PFSK-1 (cell line): ENCODE data around the gene ADPRHL1.

ENCODE experiments used
- POLR2AphosphoS5 ChIP-seq: IDR thresholded peaks from 2 replicates; pipeline ENCODE4 v1.6.1; 2012; ENCODE audit warnings: low read depth, mild to moderate bottlenecking, control low read depth, low read length, moderate library complexity
- REST ChIP-seq, 2 experiments: IDR thresholded peaks; 2 replicates each; pipeline versions ENCODE4 v1.6.1 to v1.8.0; 2011 to 2012; ENCODE audit warnings: low read depth in 2 of 2, low read length in 2 of 2, control low read depth in 1 of 2, inconsistent platforms in 1 of 2, mild to moderate bottlenecking in 1 of 2, moderate library complexity in 1 of 2; ENCODE audit not compliant: insufficient read depth in 1 of 2
- TAF1 ChIP-seq: IDR thresholded peaks from 2 replicates; pipeline ENCODE4 v1.6.1; 2012; ENCODE audit warnings: low read length, control low read depth, borderline replicate concordance; ENCODE audit not compliant: insufficient read depth

DNA sequence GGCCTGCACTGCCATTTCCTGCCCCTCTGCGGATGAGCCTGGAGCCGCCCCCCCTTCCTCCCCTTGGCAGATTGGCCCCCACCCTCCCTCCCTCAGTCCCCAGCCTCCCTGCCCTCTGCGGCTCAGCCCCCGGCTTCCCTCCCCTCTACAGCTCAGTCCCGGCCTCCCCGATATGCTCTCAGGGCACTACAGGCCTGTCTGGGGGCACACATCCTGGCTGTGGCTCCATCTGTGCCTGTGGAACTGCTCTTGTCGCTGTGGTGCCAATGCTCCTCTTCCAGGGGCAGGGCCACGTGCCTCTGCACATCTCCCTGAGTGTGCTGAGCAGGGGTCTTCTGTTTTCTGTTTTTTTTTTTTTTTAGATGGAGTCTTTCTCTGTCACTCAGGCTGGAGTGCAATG lies 39.0 kb downstream of the ADPRHL1 start:
- no peak for TF ChIP-seq TAF1
- TF ChIP-seq POLR2AphosphoS5: no peak
- no peak for TF ChIP-seq REST (IDR thresholded peaks at IDR 0.05; ENCODE audit: insufficient read depth in 1 of 2, low read depth in 2 of 2, low read length in 2 of 2)
